ENCODE measurements around the gene CD2AP.
A peak's percentile ranks its signal among the peaks of the same experiment; 100 is the strongest.
"Not testable (repeated sequence)": the region's sequence is repeated elsewhere in the genome, so short reads cannot be mapped to it uniquely, and the experiment has no call there.

CD2AP gene

DNA sequence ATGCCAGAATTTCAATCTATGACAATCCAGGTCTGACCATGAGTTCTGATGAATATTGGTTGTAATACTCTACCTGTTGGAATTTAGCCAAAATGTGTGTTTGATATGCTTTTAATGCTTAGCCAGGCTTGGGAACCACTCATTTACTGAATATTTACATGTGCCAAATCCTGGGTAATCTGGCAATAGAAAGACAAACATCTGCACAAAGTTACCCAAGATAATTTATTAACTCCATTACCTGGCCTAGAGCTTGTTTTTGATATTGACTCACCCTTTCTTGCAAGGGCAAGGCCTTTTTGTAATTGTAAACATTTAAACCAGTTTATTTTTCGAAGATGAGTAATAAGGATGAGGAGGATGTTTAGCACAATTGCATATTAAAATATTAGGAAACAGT lies 13.5 kb upstream of the CD2AP start:
- DNase-seq: no peak

DNA sequence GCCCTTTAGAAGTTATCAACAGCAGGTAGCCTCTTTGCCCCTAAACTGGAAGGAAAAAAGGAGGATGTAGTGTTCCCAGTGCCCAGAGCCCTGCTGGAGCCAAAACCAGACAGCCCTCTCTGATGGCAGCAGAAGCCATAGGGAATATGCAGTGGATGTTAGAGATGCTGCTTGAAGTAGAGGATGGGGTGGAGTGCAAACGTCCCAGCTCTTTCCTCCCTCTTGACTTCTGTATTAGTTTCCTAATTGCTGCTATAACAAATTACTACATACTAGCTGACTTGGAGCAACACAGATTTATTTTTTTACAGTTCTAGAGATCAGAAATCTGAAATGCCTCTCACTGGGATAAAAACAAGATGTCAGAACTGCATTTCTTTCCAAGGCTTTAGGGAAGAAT lies 12.5 kb upstream of the CD2AP start:
- DNase-seq: no peak

DNA sequence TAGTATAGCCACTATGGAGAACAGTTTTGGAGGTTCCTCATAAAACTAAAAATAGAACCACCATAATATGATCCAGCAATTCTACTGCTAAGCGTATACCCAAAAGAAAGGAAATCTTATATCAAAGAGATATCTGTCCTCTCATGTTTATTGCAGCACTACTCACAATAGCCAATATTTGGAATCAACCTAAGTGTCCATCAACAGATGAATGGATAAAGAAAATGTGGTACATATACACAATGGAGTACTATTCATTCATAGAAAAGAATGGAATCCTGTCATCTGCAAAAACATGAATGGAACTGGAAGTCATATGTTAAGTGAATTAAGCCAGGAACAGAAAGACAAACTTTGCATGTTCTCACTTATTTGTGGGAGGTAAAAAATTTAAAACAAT lies 5.7 kb upstream of the CD2AP start:
- DNase-seq: no peak

DNA sequence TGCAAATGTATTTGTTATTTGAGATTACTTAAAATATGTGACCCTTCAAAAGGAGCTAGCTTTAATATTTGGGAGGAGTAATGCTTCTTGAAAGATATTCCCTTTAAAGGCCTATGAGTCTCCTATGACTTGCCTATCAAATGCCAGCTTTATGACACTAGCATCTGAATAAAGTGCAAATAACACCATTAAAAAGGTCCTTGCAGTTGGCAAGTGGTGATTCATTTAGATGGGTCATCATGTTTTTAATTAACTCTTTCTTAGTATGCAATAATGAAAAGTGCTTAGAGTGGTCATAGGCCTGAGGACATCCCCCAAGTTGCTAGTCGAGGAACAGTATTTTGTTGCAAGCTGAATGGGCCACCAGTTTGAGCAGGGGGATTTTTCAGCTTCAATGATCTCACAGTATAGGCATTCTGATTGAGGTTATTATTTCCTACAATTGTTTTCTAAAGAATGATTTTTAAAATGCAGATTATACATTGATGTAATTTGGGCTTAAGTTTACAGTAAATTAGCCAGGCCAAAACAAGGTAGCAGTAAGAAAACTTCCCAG lies 3.7 kb upstream of the CD2AP start:
- no peak for DNase-seq

DNA sequence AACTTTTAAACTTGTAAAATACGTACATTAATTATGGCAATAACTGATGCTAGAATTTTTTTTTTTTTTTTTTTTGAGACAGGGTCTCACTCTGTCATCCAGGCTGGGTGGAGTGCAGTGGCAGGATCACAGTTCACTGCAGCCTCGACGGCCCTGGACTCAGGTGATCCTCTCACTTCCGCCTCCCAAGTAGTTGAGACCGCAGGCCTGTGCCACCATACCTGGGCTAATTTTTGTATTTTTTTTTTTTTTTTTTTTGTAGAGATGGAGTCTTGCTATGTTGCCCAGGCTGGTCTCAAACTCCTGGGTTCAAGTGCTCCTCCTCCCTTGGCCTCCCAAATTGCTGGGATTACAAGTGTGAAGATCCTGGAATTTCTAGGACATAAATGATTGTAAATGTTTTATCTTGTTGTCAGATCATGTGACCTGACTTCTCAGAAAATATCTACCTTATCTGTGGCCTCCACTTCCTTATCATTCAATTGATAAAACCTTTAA lies 2.2 kb upstream of the CD2AP start:
- DNase-seq: no peak

DNA sequence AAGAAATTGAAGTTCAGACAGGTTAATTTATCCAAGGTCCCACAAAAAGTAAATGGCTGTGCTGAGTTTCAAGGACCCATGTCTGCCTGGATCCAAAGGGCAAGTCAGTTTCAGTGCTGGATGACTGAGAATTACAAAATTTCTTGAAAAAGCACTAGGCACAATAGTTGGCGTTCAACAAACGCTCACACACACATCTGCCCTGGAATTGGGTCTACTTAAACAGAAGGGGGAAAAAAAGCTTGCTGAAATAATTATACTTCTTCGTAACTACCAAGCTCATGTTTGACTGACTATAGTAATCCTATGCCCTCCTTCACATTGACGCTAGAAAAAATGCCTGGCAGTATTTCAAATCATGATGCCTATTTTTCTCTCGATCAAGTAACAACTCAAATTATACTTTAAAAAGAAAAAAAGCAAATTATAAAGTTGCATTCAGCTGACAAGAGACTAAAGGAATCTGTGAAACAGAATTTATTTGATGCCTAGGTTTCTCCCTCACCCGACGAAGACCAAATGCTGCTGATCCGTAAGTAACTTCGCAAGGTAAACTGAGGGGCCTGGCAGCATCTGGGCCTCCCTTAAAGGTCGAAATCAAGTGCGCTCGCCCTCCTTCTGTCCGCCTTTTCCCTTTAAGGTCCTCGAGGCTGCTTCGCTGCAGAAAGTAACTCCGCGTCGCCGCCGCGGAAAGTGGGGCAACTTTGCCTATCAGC lies 650 bp upstream of the CD2AP start:
- DNase-seq: peak in 1 of 2 donors; percentile 62

DNA sequence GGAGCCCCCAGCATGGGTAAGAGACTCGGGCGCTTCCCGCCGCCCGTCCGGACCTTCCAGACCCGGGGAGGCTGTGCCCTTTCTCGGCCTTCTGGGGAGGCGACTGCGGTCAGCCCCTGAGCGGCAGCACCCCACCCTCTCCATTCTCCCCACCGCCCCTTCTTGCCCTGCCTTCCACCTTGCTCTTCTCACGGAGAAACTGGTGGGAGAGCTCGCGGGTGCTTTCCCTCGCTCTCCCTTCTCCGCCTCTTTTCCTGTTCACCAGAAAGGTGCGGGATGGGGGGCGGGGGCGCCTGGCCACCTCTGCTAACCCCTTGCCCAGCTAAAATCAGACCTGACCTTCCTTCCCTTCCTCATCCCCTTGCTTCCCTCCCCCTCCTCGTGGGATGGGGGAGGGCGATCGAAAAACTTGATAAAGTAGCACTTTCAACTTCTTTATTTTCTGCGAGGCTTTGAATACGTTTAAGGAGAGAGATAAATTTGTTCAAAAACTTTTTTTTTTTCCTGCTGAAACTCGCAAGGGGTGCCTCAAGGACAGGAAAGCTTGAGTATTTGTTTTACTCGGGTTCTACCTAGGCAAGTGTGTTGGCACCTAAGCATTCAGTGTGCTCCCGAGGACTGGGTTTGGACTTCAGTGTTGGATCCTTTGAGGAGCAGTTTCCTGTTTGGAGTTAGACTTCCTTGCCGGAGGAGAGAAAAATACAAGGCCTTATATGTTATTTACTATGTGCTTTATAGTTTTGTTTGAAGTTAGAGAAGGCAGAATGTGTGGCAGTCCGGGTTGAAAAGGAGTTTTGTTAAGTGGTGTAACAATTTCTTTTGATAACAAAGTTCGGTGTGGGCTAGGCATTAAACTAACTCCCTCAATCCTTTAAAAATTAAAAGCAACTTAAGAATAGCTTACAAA lies 897 bp downstream of the CD2AP start:
- no peak for DNase-seq

DNA sequence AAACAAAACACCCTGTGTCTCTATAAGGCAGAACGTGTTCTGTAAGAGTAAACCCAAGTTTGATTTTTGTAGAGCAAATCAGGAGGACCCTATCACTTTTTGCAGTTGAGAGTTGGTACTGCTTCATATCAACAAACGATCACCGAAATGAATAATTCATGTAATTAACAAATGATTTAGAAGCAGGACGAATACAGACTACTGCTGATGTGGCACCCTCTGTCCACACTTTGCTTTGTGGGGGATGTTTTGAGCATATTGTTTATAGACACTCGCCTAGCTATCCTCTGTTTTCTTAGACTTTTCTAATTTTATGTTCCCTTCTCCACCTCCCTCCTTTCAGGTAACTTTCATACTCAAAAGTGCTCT lies 1.5 kb downstream of the CD2AP start:
- DNase-seq: no peak

DNA sequence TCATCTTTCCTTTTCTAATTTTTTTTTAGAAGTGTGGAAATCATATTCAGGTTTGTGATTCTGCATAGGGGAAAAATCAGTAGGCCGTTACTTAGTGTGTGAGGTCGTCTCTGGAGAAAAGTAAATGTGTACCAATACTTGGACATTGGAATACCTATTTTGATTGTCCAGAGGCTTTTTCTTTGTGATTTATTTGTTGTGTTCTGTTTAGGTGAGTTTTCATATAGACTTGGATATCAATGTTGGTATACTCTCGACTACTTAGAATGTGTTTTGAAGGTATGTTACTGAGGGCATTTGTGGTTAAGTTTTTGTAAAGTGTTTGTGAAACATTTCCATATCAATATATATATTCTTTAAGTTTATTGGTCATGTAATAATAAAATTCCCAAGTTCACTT lies 2.3 kb downstream of the CD2AP start:
- DNase-seq: no peak

DNA sequence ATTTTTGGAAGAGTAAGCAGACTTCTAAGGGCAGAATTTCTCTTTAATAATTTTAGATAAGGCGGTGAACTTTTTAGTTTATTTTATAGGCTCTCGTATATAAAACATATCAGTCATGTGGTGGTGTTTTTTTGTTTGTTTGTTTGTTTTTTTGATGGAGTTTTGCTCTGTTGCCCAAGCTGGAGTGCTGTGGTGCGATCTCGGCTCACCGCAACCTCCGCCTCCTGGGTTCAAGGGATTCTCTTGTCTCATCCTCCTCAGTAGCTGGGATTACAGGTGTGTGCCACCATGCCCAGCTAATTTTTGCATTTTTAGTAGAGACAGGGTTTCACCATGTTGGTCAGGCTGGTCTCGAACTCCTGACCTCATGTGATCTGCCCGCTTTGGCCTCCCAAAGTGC lies 3.6 kb downstream of the CD2AP start:
- DNase-seq: not testable (repeated sequence)

DNA sequence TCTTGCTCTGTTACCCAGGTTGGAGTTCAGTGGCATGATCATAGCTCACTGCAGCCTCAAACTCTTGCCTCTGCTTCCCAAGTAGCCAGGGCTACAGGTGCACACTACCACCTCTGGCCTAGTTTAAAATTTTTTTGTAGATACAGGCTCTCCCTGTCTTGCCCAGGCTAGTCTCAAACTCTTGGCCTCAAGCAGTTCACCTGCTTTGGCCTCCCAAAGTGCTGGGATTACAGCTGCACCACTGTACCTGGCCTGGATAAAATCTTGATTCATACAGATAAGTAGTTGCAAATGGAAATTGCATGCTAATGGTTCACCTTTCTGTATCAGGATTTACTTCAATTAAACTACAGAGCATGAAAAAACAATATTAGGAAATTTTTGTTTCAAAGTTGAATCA lies 4.2 kb downstream of the CD2AP start:
- no peak for DNase-seq

DNA sequence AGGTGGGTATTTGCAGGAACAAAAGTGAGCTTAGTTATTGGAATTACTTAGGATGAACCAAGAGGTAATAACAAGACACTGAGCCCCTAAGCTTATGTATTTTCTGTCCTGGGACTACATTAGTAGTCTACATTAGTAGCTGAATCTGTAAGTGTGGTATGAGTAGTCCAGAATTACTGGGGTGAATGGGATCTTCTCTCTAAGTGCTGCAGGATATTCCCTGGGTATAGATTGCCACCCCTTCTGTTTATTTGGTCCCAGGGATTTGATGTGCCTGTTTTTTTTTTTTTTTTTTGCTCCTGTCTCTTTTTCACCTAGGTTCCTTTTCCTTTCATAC lies 5.9 kb downstream of the CD2AP start:
- DNase-seq: no peak

DNA sequence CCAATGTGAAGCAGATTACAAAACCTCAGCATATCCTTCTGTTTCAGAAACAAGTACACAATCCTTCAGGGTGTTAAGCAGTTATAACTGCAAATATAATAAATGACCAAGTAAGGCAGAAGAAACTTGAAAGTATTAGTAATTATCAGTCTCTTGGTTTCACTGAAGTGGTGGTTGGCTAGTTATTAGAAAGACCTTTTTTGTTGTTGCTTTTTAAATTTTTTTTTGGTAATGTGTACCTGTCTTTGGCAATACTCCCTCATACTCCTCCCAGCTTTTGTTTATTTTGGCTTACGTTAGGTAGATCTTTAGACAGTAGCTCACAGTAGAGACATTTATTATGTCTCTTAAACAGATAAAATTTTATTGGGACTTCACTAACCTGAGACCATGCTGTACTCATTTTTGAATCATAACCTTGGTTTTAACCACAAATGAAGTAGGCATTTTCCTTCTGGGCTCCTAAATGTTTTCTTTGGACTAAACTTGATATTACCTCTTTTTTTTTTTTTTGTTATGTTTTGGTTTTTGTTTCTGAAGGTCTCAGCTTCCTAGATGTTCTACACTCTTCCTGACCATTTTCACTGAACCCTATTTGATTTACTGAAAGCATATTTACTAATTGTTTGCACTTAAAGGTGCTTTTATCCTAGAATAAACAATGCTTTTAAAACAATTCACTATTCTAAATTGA lies 6.4 kb downstream of the CD2AP start:
- DNase-seq: no peak

DNA sequence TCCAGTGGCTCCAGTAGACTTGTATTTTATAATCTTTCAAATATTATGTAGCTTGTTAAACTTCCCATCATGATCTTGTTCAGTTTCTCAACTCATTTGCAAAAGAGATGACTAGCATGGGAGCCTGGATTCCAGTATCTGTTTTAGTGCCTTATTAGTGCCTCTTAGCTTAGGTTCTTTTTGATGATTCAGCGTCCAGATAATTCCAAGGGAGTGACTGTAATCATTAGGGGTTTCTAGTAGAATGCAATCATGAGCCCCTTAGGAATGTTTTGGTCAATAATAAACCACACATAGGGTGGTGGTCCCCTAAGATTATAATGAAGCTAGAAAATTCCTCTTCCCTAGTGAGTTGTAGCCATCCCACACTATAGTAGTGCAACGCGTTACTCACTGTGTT lies 7.0 kb downstream of the CD2AP start:
- DNase-seq: no peak

DNA sequence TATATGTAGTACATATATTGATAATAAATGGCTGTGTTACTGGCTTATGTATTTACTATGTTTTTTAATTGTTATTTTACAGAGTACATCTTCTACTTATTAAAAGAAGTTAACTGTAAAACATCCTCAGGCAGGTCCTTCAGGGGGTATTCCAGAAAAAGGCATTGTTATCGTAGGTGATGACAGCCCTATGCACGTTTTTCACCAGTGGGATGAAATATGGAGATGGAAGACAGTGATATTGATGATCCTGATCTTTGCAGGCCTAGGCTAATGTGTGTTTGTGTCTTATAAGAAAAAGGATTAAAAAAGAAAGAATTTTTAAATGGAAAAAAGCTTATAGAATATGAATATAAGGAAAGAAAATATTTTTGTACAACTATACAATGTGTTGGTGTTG lies 7.5 kb downstream of the CD2AP start:
- DNase-seq: no peak

DNA sequence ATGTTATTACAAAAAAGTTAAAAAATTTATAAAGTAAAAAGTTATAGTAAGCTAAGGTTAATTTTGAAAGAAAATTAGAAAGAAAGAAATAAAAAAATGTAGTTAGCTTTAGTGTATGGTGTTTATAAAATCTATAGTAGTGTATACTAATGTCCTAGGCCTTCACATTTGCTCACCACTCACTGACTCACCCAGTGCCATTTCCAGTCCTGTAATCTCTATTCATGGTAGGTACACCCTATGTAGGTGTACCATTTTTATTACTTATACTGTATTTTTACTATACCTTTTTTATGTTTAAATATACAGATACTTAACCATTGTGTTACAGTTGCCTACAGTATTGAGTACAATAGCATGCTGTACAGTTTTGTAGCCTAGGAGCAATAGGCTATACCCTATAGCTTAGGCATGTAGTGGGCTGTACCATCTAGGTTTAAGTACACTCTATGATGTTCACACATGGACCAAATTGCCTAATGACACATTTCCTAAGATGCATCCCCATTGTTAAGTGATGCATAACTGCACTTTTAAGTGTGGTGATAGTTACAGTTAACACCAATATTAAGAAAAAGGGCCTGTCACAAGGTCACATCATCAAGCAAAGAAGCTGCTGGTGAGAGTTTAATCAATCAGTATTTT lies 8.0 kb downstream of the CD2AP start:
- no peak for DNase-seq

DNA sequence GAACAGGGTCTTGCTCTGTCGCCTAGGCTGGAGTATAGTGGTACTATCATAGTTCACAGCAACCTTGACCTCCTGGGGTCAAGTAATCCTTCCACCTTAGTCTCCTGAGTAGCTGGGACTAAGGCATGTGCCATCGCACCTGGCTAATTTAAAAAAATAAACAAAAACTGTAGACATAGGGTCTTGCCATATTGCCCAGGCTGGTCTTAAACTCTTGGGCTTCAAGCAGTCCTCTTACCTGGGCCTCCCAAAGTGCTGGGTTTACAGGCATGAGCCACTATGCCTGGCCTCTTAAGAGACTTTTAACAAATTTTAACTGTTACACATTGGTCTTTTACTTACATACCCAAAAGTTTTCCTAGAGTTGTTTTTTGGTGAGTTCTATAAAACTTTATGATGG lies 12.4 kb downstream of the CD2AP start:
- no peak for DNase-seq

DNA sequence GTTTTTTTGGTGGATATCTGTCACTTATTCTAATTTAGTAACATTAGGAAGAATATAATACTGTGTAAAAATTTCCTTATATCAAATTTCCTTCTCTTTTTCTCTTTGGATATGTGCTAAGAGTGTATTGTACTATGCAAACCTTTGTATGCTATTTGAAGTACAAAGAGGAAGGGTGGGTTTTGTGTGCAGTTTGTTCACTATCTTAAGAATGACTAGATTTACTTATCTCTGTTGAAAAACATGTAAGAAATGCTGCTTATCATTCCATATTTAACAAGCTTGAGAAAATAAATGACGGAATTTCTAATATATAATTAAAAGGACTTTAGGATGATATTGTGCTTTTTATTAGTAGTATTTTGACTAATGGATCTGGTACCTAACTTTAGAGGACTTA lies 13.1 kb downstream of the CD2AP start:
- no peak for DNase-seq

DNA sequence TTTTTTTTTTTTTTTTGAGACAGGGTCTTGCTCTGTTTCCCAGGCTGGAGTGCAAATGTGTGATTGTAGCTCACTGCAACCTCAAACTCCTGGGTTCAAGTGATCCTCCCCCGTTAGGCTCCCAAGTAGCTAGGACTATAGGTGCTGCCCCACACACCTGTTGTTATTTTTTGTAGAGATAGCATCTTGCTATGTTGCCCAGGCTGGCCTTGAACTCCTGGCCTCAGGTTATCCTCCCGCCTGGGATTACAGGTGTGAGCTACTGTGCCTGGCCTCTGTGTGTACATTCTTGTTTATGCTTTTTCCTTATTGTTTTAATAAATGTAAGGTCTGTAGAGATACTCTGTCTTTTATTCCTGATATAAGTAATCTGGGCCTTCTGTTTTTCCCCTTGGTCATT lies 14.8 kb downstream of the CD2AP start:
- DNase-seq: no peak

DNA sequence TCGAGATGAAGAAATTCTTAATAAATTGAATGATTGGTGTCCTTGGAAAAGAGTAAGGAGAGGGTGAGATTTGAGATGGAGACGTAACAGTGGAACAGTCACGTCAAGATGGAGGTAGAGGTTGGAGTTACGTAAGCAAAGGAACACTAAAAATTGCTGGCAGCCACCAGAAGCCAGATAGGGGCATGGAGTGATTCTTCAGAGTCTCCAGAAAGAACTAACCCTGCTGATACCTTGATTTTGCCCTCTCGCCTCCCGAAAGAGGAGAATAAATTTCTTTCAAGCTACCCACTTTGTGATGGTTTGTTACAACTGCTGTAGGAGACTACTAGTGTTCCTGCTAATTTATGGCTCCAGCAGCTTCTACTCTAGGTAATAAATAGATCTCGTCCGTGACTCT lies 17.6 kb downstream of the CD2AP start:
- DNase-seq: no peak

DNA sequence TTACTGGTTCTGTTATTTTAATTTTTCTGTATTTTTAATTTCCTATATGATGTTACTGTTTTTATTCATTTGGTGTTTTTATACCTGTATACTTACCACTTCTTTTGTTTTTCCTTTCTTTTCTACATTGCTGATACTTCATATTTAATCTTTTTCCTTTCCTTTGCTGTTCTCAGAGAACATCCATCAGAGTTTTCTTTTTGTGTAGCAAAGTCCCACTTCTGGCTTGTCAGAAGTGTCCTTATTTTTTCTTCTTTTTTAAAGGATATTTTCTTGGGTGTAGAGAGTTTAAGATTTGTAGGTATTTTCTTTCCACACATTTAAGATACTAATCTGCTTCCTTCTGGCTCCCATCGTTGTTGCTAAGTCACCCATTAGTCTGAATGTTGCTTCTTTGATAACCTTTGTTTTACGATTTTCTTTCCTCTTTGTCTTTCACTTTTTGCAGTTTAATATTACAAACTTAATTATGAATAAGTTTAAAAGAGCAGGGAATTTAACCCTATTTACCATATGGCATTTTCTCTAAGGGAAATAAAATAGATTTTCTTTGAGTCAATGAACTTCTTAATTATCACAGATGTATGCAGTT lies 18.5 kb downstream of the CD2AP start:
- DNase-seq: no peak

DNA sequence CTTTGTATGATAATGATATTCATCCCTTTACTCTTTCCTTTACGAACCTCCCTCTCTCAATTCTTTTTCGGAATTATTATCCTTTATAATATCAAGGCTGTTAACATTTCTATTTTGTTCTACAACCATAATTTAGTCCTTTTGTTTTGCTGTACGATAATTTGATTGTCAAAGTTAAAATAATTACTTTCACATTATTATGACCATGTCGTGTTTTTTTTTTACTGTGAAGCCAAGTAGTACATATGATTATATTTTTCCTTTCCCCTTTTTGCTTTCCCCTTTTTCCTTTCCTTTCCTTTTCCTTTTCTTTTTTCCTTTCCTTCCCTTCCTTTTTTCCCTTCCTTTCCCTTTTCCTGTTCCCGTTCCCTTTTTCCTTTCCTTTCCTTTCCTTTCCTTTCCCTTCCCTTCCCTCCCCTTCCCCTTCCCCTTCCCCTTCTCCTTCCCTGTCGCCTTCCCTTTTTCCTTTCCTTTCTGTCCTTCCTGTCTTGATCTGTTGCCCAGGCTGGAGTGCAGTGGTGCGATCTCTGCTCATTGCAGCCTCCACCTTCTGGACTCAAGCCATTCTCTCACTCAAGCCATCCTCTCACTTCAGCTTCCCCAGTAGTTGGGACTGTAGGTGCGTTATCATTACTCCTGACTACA lies 19.5 kb downstream of the CD2AP start:
- DNase-seq: no peak

All from hippocampal formation (tissue), 2 donors.